ENCODE data around the gene BRF1. TPM values are rescaled to one million over a fixed set of nuclear protein-coding genes. Genes with fewer than 3 reads are reported as not detected.

BRF1 gene
- total RNA-seq, 1 donor from 2014 or later = 16.9 TPM

DNA sequence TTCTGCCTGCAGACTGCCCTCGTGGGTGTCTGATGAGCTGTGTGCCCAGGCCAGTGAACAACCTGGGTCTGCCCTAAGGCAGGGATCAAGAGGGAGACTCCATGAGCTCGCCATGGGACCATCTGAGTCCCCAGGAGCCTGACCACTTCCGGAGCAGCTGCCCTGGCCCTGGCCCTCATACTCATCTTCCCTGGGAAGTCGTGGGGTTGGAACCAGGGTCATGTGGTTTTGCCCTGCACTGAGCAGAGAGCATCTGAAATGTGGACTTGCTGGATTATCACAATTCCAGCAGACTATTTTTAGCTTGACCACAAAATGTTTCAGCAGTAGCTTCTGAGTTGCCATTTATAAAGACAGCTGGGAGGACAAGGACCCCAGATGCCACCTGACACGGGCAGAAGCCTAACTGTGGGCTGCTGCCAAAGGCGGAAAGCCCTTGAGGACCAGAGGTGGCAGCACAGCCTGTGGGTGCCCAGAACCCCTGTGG is 45.7 kb downstream of the BRF1 start:
- Mint-ChIP-seq H3K27ac (no peak overlapping the region), H3K9me3 (no peaks in the 10 kb centered on the region), H3K36me3 (peaks cover 8% of the 10 kb centered on the region), H3K4me3 (no peak overlapping the region), H3K4me1 (peaks cover 2% of the 10 kb centered on the region), H3K27me3 (ENCODE audit: insufficient read depth, low read depth) (peaks cover 2% of the 10 kb centered on the region)
- Histone ChIP-seq H2AFZ (replicated peaks) (no peak overlapping the region), H3K4me2 (no peak overlapping the region), H3K79me2 (ENCODE audit: low read depth) (no peaks in the 10 kb centered on the region), H3K4me3 (no peak overlapping the region), H3F3A (ENCODE audit: low read depth) (no peaks in the 10 kb centered on the region), H4K20me1 (ENCODE audit: low read depth) (peaks cover 8% of the 10 kb centered on the region), H3K27me3 (no peaks in the 10 kb centered on the region), H3K36me3 (no peaks in the 10 kb centered on the region), H3K4me1 (no peaks in the 10 kb centered on the region), H3K9me3 (ENCODE audit: low read depth) (no peaks in the 10 kb centered on the region), H3K27ac (no peak overlapping the region), H3K9ac (no peak overlapping the region)
- DNase-seq (ENCODE audit: low spot score) = no peak
- TF ChIP-seq EZH2 (IDR thresholded peaks at IDR 0.05) = no peak
- TF ChIP-seq EZH2phosphoT487 (IDR thresholded peaks at IDR 0.05) = no peak
- TF ChIP-seq, protein P1, sequence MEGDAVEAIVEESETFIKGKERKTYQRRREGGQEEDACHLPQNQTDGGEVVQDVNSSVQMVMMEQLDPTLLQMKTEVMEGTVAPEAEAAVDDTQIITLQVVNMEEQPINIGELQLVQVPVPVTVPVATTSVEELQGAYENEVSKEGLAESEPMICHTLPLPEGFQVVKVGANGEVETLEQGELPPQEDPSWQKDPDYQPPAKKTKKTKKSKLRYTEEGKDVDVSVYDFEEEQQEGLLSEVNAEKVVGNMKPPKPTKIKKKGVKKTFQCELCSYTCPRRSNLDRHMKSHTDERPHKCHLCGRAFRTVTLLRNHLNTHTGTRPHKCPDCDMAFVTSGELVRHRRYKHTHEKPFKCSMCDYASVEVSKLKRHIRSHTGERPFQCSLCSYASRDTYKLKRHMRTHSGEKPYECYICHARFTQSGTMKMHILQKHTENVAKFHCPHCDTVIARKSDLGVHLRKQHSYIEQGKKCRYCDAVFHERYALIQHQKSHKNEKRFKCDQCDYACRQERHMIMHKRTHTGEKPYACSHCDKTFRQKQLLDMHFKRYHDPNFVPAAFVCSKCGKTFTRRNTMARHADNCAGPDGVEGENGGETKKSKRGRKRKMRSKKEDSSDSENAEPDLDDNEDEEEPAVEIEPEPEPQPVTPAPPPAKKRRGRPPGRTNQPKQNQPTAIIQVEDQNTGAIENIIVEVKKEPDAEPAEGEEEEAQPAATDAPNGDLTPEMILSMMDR (IDR thresholded peaks at IDR 0.05) = no peak

DNA sequence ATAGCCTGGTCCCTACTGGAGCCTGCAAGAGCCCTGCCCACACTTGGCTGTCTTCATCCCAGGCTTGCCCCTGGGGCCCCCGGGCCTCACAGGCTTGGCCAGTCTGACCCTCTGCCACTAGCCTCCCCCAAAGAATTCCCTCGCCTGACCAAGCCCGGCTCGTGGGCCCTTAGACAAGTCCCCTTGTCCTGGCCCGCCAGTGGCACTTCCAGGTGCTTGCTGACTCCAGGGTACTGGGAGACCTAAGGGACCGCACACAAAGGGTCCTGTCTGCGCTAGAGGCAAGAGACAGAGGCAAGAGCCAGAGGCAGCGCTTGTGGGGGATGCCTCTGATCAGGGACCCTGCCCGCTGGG is 47.5 kb downstream of the BRF1 start:
- Histone ChIP-seq H3K9ac (no peak overlapping the region), H3K27ac (no peak overlapping the region), H2AFZ (replicated peaks) (no peak overlapping the region), H3K4me3 (no peak overlapping the region), H3K27me3 (peaks cover 7% of the 10 kb centered on the region), H3K4me2 (no peak overlapping the region), H4K20me1 (ENCODE audit: low read depth) (peaks cover 20% of the 10 kb centered on the region), H3K36me3 (no peaks in the 10 kb centered on the region), H3K9me3 (ENCODE audit: low read depth) (no peaks in the 10 kb centered on the region), H3K4me1 (peaks cover 5% of the 10 kb centered on the region), H3K79me2 (ENCODE audit: low read depth) (no peaks in the 10 kb centered on the region), H3F3A (ENCODE audit: low read depth) (peaks cover 8% of the 10 kb centered on the region)
- no peak for TF ChIP-seq EZH2 (IDR thresholded peaks at IDR 0.05)
- TF ChIP-seq, protein P1 (IDR thresholded peaks at IDR 0.05) = no peak
- no peak for TF ChIP-seq EZH2phosphoT487 (IDR thresholded peaks at IDR 0.05)
- no peak overlapping the region for H3K27ac Mint-ChIP-seq
- peaks cover 9% of the 10 kb centered on the region for H3K36me3 Mint-ChIP-seq
- H3K4me3 Mint-ChIP-seq = no peak overlapping the region
- H3K9me3 Mint-ChIP-seq = no peaks in the 10 kb centered on the region
- H3K27me3 Mint-ChIP-seq (ENCODE audit: insufficient read depth, low read depth) = peaks cover 2% of the 10 kb centered on the region
- H3K4me1 Mint-ChIP-seq = peaks cover 2% of the 10 kb centered on the region
- DNase-seq (ENCODE audit: low spot score) = no peak

DNA sequence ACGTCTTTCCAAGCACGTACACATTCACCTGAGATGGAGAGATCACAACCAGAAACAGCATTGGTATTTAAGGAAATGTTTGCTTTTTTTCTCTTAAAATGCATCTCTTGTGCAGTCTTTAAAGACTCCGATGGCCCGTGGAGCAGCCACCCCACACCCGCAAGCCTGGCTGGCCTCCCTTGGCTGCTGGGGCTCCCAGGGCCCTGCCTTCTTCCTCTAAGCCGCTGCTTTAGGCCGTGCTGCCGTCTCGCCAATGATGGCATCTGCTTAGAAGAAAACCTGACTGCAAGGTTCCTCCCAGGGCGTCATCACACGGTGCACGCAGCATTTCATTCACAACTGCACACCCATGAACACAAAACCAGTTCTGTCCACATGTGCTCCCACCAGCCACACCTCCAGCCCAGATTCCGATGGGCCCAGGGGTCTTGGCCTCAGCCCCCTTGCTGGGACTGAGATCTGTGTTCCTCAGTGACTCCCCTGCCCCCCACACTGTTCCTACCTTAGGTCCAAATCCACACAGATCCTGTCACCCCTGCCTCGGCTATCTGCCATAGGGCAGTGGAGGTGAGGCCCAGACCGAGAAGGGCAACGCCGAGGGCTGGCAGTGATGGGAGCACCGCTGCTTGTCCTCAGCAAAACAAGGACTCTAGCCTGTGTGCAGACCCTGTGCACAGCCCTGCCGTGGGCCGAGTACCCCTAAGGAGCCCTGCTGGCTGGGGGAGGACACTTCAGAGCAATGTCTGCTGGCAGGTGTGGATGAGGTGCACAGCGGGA is 48.1 kb downstream of the BRF1 start:
- Mint-ChIP-seq H3K36me3 (peaks cover 9% of the 10 kb centered on the region), H3K27ac (peak overlapping the region; percentile 7), H3K4me1 (peaks cover 2% of the 10 kb centered on the region), H3K9me3 (no peaks in the 10 kb centered on the region), H3K27me3 (ENCODE audit: insufficient read depth, low read depth) (peaks cover 4% of the 10 kb centered on the region), H3K4me3 (no peak overlapping the region)
- H3K27me3 ChIP-seq = peaks cover 7% of the 10 kb centered on the region
- H3K4me1 ChIP-seq = peaks cover 7% of the 10 kb centered on the region
- H3F3A ChIP-seq (ENCODE audit: low read depth) = peaks cover 11% of the 10 kb centered on the region
- H3K27ac ChIP-seq = no peak overlapping the region
- H3K9me3 ChIP-seq (ENCODE audit: low read depth) = no peaks in the 10 kb centered on the region
- no peaks in the 10 kb centered on the region for H3K36me3 ChIP-seq
- H2AFZ ChIP-seq (replicated peaks) = no peak overlapping the region
- no peak overlapping the region for H3K4me3 ChIP-seq
- no peak overlapping the region for H3K9ac ChIP-seq
- no peak for TF ChIP-seq EZH2 (IDR thresholded peaks at IDR 0.05)
- TF ChIP-seq, protein P1 (IDR thresholded peaks at IDR 0.05) = no peak
- TF ChIP-seq EZH2phosphoT487 (IDR thresholded peaks at IDR 0.05) = no peak
- DNase-seq (ENCODE audit: low spot score) = no peak
- H3K79me2 ChIP-seq (ENCODE audit: low read depth) = peaks cover under 1% of the 10 kb centered on the region
- H4K20me1 ChIP-seq (ENCODE audit: low read depth) = peaks cover 23% of the 10 kb centered on the region
- H3K4me2 ChIP-seq = no peak overlapping the region
